Nephron (organoid): ENCODE results near the gene TPH2.

Source experiments
- H3K27ac Mint-ChIP-seq, 3 experiments: 2 replicates each; pipeline ENCODE4 v1.8.0; 2020; ENCODE audit warnings: mixed read lengths in 3 of 3, mild to moderate bottlenecking in 2 of 3, moderate library complexity in 1 of 3
- H3K27me3 Mint-ChIP-seq: 2 replicates; pipeline ENCODE4 v1.8.0; 2021; ENCODE audit warnings: low read depth, mild to moderate bottlenecking, moderate library complexity, mixed read lengths
- H3K36me3 Mint-ChIP-seq: 2 replicates; pipeline ENCODE4 v1.8.0; 2020; ENCODE audit warnings: low read depth, mixed read lengths
- H3K4me1 Mint-ChIP-seq: 2 replicates; pipeline ENCODE4 v1.8.0; 2020; ENCODE audit warnings: mixed read lengths
- H3K4me3 Mint-ChIP-seq, 3 experiments: 2 replicates each; pipeline ENCODE4 v1.8.0; 2020; ENCODE audit warnings: mild to moderate bottlenecking in 3 of 3, mixed read lengths in 3 of 3, moderate library complexity in 2 of 3
- H3K9me3 Mint-ChIP-seq: 2 replicates; pipeline ENCODE4 v1.8.0; 2020; ENCODE audit warnings: mixed read lengths
- CTCF ChIP-seq, 3 experiments: fragments of 200-600 bp; sonication (generic); IDR thresholded peaks; one replicate each; pipeline ENCODE4 v1.5.0; 2021; ENCODE audit warnings: antibody characterized with exemption in 3 of 3; ENCODE audit not compliant: unreplicated experiment in 3 of 3

TPH2 gene

GRCh38 chr12:71967211-71967610 lies 28.6 kb downstream of the TPH2 start:
- no peak overlapping the region for H3K27ac Mint-ChIP-seq
- H3K9me3 Mint-ChIP-seq = no peaks in the 10 kb centered on the region
- H3K4me1 Mint-ChIP-seq = no peaks in the 10 kb centered on the region
- H3K36me3 Mint-ChIP-seq = no peaks in the 10 kb centered on the region
- no peak overlapping the region for H3K4me3 Mint-ChIP-seq
- no peaks in the 10 kb centered on the region for H3K27me3 Mint-ChIP-seq
- TF ChIP-seq CTCF (IDR thresholded peaks at IDR 0.05; ENCODE audit: unreplicated experiment in 3 of 3) = no peak

- no peaks in the 10 kb centered on the region for H3K36me3 Mint-ChIP-seq
- peaks cover 6% of the 10 kb centered on the region for H3K27me3 Mint-ChIP-seq
- H3K27ac Mint-ChIP-seq = no peak overlapping the region
- no peak for TF ChIP-seq CTCF (IDR thresholded peaks at IDR 0.05; ENCODE audit: unreplicated experiment in 3 of 3)
- H3K4me3 Mint-ChIP-seq = no peak overlapping the region
- no peaks in the 10 kb centered on the region for H3K9me3 Mint-ChIP-seq
- H3K4me1 Mint-ChIP-seq = no peaks in the 10 kb centered on the region
Measured at GRCh38 chr12:71969330-71969729, 30.7 kb downstream of the TPH2 start.

- no peak for TF ChIP-seq CTCF (IDR thresholded peaks at IDR 0.05; ENCODE audit: unreplicated experiment in 3 of 3)
- Mint-ChIP-seq H3K36me3 (no peaks in the 10 kb centered on the region), H3K9me3 (no peaks in the 10 kb centered on the region), H3K27me3 (peaks cover 6% of the 10 kb centered on the region), H3K27ac (no peak overlapping the region), H3K4me1 (no peaks in the 10 kb centered on the region), H3K4me3 (no peak overlapping the region)
Measured at GRCh38 chr12:71970031-71970430, 31.4 kb downstream of the TPH2 start.

GRCh38 chr12:71972441-71973074 lies 33.9 kb downstream of the TPH2 start:
- no peaks in the 10 kb centered on the region for H3K4me1 Mint-ChIP-seq
- H3K27me3 Mint-ChIP-seq = peaks cover 6% of the 10 kb centered on the region
- no peak overlapping the region for H3K27ac Mint-ChIP-seq
- no peaks in the 10 kb centered on the region for H3K36me3 Mint-ChIP-seq
- no peak for TF ChIP-seq CTCF (IDR thresholded peaks at IDR 0.05; ENCODE audit: unreplicated experiment in 3 of 3)
- H3K4me3 Mint-ChIP-seq = no peak overlapping the region
- no peaks in the 10 kb centered on the region for H3K9me3 Mint-ChIP-seq

GRCh38 chr12:71973687-71974086 lies 35.0 kb downstream of the TPH2 start:
- Mint-ChIP-seq H3K9me3 (no peaks in the 10 kb centered on the region), H3K27me3 (peaks cover 6% of the 10 kb centered on the region), H3K36me3 (no peaks in the 10 kb centered on the region), H3K4me1 (no peaks in the 10 kb centered on the region), H3K27ac (no peak overlapping the region), H3K4me3 (no peak overlapping the region)
- no peak for TF ChIP-seq CTCF (IDR thresholded peaks at IDR 0.05; ENCODE audit: unreplicated experiment in 3 of 3)

GRCh38 chr12:71980538-71980937 lies 41.9 kb downstream of the TPH2 start:
- Mint-ChIP-seq H3K4me3 (no peak overlapping the region), H3K9me3 (no peaks in the 10 kb centered on the region), H3K36me3 (no peaks in the 10 kb centered on the region), H3K27ac (no peak overlapping the region), H3K27me3 (peaks cover 8% of the 10 kb centered on the region), H3K4me1 (no peaks in the 10 kb centered on the region)
- no peak for TF ChIP-seq CTCF (IDR thresholded peaks at IDR 0.05; ENCODE audit: unreplicated experiment in 3 of 3)
